Vagina (tissue), 2 donors: ENCODE data around the gene TIMD4. TPM values are rescaled to one million over a fixed set of nuclear protein-coding genes. Genes with fewer than 3 reads are reported as not detected.
"Not testable (repeated sequence)": the region's sequence is repeated elsewhere in the genome, so short reads cannot be mapped to it uniquely, and the experiment has no call there.

Experiments used
- DNase-seq, 2 donors: peaks; one replicate each; pipeline ENCODE4 v3.0.0-alpha.2; 2017; ENCODE audit errors: extremely low spot score in 2 of 2
- H3K27ac ChIP-seq: fragments of 200-600 bp; sonication (generic); one replicate; pipeline ENCODE4 v1.5.1; 2019
- H3K27me3 ChIP-seq: fragments of 200-600 bp; sonication (generic); one replicate; pipeline ENCODE4 v1.5.1; 2019
- H3K36me3 ChIP-seq, 2 donors: fragments of 200-600 bp; sonication (generic); one replicate each; pipeline ENCODE4 v1.5.1; 2017 to 2019
- H3K4me1 ChIP-seq: fragments of 200-600 bp; sonication (generic); one replicate; pipeline ENCODE4 v1.5.1; 2019
- H3K4me3 ChIP-seq, 2 donors: fragments of 200-600 bp; sonication (generic); 1 replicate in 1 of 2; 2 replicates in 1 of 2; pipeline ENCODE4 v1.5.1; 2016 to 2019
- H3K9me3 ChIP-seq: fragments of 200-600 bp; sonication (generic); one replicate; pipeline ENCODE4 v1.5.1; 2019
- POLR2A ChIP-seq, 2 donors: fragments of 450-650 bp; IDR thresholded peaks; one replicate each; pipeline ENCODE4 v1.6.1; 2017; ENCODE audit warnings: antibody characterized with exemption in 2 of 2, mild to moderate bottlenecking in 2 of 2, moderate library complexity in 2 of 2
- POLR2AphosphoS5 ChIP-seq, 2 donors: sonication (generic); formaldehyde crosslinking; IDR thresholded peaks; one replicate each; pipeline ENCODE4 v1.9.0; 2017; ENCODE audit warnings: antibody characterized with exemption in 2 of 2, mild to moderate bottlenecking in 2 of 2, low read depth in 1 of 2; ENCODE audit not compliant: insufficient read depth in 1 of 2
- intact Hi-C: fragments of 100-400 bp; cut with DNase I; formaldehyde crosslinking; loops from one replicate; pipeline ENCODE4 v1.15.1; 2023
- total RNA-seq: library from RNA; depleted of rRNA; stranded (reverse); fragments of >200 nt; gene quantifications from one replicate; pipeline ENCODE4 v1.2.3, GENCODE V29; 2016
- TF ChIP-seq, protein P1 (sequence below), 3 experiments: fragments of 450-650 bp in 2 of 3; fragments of 200-600 bp in 1 of 3; sonication (generic) in 1 of 3; IDR thresholded peaks; one replicate each; pipeline ENCODE4 v1.5.1; 2017 to 2019; ENCODE audit warnings: antibody characterized with exemption in 3 of 3, mild to moderate bottlenecking in 2 of 3, moderate library complexity in 2 of 3

Gene TIMD4
- total RNA-seq, 1 donor from 2014 or later = not detected

DNA sequence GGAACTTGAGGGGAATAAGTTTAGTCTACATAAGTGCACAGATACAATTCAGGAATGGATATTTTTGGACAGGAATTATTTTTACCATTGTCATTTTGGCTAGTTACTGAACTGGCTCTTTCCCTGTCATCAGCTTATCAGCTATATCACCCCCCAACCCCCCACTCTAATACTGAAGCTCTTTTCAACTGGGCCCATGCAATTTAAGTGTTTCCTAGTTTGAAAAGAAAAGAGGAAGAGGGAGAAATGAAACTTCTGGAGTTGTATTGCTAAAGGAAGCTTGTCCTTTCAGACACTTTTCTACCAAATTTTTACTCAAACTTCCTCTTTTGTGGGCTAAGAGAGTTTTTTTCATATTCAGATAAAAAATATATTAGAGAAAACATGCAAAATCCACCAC is 18.5 kb upstream of the TIMD4 start:
- no peaks in the 10 kb centered on the region for H3K27me3 ChIP-seq
- no peaks in the 10 kb centered on the region for H3K9me3 ChIP-seq

DNA sequence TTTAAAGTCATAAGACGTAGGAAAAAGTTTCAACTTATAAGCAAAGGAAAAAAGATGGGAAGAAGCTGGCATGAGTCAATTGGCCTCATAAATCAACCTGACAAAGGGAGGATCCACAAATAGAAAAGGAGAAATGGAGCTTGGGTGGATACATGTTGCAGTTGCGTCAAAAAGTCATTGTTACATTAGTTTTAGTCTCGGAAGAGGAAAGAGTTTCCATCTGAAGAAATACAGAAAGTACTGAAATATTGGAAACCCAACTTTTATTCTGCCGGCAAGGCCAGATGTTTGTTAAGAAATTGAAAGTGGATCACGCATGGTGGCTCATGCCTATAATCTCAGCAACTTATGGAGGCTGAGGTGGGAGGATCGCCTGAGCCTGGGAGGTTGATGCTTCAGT is 11.3 kb upstream of the TIMD4 start:
- intact Hi-C loops = no loop called here
- Histone ChIP-seq H3K4me1 (no peaks in the 10 kb centered on the region), H3K4me3 (no peak overlapping the region), H3K27ac (no peak overlapping the region), H3K27me3 (no peaks in the 10 kb centered on the region), H3K36me3 (no peaks in the 10 kb centered on the region), H3K9me3 (no peaks in the 10 kb centered on the region)
- TF ChIP-seq POLR2A (IDR thresholded peaks at IDR 0.05) (no peak), POLR2AphosphoS5 (IDR thresholded peaks at IDR 0.05; ENCODE audit: insufficient read depth in 1 of 2, low read depth in 1 of 2) (no peak)
- TF ChIP-seq, protein P1, sequence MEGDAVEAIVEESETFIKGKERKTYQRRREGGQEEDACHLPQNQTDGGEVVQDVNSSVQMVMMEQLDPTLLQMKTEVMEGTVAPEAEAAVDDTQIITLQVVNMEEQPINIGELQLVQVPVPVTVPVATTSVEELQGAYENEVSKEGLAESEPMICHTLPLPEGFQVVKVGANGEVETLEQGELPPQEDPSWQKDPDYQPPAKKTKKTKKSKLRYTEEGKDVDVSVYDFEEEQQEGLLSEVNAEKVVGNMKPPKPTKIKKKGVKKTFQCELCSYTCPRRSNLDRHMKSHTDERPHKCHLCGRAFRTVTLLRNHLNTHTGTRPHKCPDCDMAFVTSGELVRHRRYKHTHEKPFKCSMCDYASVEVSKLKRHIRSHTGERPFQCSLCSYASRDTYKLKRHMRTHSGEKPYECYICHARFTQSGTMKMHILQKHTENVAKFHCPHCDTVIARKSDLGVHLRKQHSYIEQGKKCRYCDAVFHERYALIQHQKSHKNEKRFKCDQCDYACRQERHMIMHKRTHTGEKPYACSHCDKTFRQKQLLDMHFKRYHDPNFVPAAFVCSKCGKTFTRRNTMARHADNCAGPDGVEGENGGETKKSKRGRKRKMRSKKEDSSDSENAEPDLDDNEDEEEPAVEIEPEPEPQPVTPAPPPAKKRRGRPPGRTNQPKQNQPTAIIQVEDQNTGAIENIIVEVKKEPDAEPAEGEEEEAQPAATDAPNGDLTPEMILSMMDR (IDR thresholded peaks at IDR 0.05) = no peak
- no peak for DNase-seq

More for the DNA sequence above, 18.5 kb upstream of the TIMD4 start:
- Histone ChIP-seq H3K36me3 (no peaks in the 10 kb centered on the region), H3K4me3 (no peak overlapping the region), H3K4me1 (no peaks in the 10 kb centered on the region), H3K27ac (no peak overlapping the region)
- intact Hi-C loops = no loop called here
- TF ChIP-seq POLR2A (IDR thresholded peaks at IDR 0.05) = no peak
- TF ChIP-seq, protein P1 (IDR thresholded peaks at IDR 0.05) = no peak
- no peak for TF ChIP-seq POLR2AphosphoS5 (IDR thresholded peaks at IDR 0.05; ENCODE audit: insufficient read depth in 1 of 2, low read depth in 1 of 2)
- DNase-seq = no peak

DNA sequence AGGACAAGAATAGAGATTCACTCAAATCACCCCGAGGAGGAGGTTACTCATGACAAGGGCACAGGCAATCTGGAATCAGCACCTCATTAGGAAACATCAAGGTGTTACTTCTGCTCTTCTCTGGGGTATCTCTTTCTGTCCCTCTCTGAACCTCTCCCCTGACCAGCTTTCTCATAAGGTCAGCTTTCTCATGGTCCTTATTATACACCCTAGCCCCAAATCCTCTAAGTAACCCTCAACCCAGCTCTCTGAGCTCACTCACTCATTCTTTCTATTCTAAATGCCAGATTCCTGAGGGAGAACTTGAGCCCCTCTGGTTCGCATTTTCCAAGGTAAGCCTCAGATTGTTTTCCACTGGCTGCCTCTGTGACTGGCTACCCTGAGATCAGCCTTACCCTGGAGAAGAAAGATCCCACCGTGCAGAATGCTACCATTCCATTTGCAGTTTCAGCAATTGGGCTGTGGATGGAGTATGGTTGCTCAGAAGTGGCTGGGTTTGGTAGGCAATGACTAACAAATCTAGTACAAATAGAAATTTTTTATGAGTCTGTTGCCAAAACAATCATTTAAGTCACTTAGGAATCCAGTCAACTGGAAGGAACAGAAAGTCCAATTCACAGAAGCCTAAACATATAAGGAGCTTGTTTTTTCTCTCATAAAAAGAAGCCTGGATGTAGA is 9.0 kb upstream of the TIMD4 start:
- H3K27me3 ChIP-seq = no peaks in the 10 kb centered on the region
- no peak for DNase-seq
- TF ChIP-seq POLR2A (IDR thresholded peaks at IDR 0.05) = no peak
- TF ChIP-seq, protein P1 (IDR thresholded peaks at IDR 0.05) = no peak
- TF ChIP-seq POLR2AphosphoS5 (IDR thresholded peaks at IDR 0.05; ENCODE audit: insufficient read depth in 1 of 2, low read depth in 1 of 2) = no peak
- no peak overlapping the region for H3K27ac ChIP-seq
- H3K9me3 ChIP-seq = no peaks in the 10 kb centered on the region
- intact Hi-C loops = no loop called here
- H3K4me3 ChIP-seq = no peak overlapping the region
- H3K36me3 ChIP-seq = no peaks in the 10 kb centered on the region
- no peaks in the 10 kb centered on the region for H3K4me1 ChIP-seq

DNA sequence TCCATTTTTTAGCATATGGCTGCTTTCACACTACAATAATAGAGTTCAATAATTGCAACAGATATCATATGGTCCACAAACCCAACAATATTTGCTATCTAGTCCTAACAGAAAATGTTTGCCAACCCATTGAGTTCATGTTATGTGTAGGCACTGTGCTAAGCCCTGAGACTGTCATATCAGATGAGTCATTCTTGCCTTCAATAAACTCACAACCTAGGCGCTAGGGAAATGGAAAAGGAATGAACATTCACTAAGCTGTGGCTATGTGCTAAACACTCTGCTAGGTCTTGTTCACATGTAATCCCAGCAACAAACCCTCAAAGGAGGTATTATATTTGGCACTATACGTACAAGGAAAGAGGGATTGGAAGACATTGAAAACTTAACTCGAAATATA is 8.4 kb upstream of the TIMD4 start:
- intact Hi-C loops = no loop called here
- Histone ChIP-seq H3K27ac (no peak overlapping the region), H3K36me3 (no peaks in the 10 kb centered on the region), H3K4me3 (no peak overlapping the region), H3K9me3 (no peaks in the 10 kb centered on the region), H3K27me3 (no peaks in the 10 kb centered on the region), H3K4me1 (no peaks in the 10 kb centered on the region)
- TF ChIP-seq, protein P1 (IDR thresholded peaks at IDR 0.05) = no peak
- TF ChIP-seq POLR2A (IDR thresholded peaks at IDR 0.05) (no peak), POLR2AphosphoS5 (IDR thresholded peaks at IDR 0.05; ENCODE audit: insufficient read depth in 1 of 2, low read depth in 1 of 2) (no peak)
- DNase-seq = no peak

DNA sequence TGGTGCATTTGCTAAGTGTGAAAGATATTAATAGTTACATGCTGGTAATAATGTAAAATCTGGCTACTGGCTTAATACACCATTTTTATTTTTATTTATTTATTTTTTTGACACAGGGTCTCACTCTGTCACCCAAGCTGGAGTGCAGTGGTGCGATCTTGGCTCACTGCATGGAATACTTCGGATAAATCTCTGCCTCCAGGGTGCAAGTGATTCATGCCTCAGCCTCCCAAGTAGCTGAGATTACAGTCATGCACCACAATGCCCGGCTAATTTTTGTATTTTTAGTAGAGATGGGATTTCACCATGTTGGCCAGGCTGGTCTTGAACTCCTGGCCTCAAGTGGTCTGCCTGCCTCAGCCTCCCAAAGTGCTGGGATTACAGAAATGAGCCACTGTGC is 4.4 kb upstream of the TIMD4 start:
- H3K4me1 ChIP-seq, H3K27me3 ChIP-seq, H3K9me3 ChIP-seq, intact Hi-C loops, DNase-seq, H3K27ac ChIP-seq, H3K4me3 ChIP-seq, H3K36me3 ChIP-seq: not testable (repeated sequence)
